ENCODE results near the gene KRT15.

GRCh38 chr17:41547378-41547841 lies 28.7 kb upstream of the KRT15 start:
- TF ChIP-seq, protein P1, sequence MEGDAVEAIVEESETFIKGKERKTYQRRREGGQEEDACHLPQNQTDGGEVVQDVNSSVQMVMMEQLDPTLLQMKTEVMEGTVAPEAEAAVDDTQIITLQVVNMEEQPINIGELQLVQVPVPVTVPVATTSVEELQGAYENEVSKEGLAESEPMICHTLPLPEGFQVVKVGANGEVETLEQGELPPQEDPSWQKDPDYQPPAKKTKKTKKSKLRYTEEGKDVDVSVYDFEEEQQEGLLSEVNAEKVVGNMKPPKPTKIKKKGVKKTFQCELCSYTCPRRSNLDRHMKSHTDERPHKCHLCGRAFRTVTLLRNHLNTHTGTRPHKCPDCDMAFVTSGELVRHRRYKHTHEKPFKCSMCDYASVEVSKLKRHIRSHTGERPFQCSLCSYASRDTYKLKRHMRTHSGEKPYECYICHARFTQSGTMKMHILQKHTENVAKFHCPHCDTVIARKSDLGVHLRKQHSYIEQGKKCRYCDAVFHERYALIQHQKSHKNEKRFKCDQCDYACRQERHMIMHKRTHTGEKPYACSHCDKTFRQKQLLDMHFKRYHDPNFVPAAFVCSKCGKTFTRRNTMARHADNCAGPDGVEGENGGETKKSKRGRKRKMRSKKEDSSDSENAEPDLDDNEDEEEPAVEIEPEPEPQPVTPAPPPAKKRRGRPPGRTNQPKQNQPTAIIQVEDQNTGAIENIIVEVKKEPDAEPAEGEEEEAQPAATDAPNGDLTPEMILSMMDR (IDR thresholded peaks at IDR 0.05; ENCODE audit: control extremely low read depth in 1 of 3, insufficient read depth in 1 of 3, low read depth in 1 of 3, low read length in 3 of 3) = no peak
- no peak for TF ChIP-seq EP300 (IDR thresholded peaks at IDR 0.05; ENCODE audit: borderline replicate concordance in 1 of 2, low read depth in 2 of 2, low read length in 2 of 2)
- no peak for TF ChIP-seq TAF1 (IDR thresholded peaks at IDR 0.05; ENCODE audit: low read depth, low read length)
- no peak for TF ChIP-seq POLR2AphosphoS5 (IDR thresholded peaks at IDR 0.05; ENCODE audit: low read depth, low read length)
- no peak for TF ChIP-seq HDAC6 (IDR thresholded peaks at IDR 0.05; ENCODE audit: low read depth, low read length)
- TF ChIP-seq SUZ12 (IDR thresholded peaks at IDR 0.05; ENCODE audit: low read length) = no peak
- no peak for TF ChIP-seq KDM1A (IDR thresholded peaks at IDR 0.05; ENCODE audit: borderline replicate concordance, low read length)
- no peak for TF ChIP-seq POLR2A (IDR thresholded peaks at IDR 0.05; ENCODE audit: control extremely low read depth in 1 of 2, low read depth in 2 of 2, low read length in 2 of 2)
